HepG2 (cell line): Measurements from ENCODE around the gene RHBDD1. TPM values are rescaled to one million over a fixed set of nuclear protein-coding genes. Genes with fewer than 3 reads are reported as not detected.

Experiments used
- ATAC-seq: fragments of 200-7000 bp; cut with Tn5 transposase; 3 replicates; pipeline ENCODE4 v1.9.1; 2020; ENCODE audit warnings: mild to moderate bottlenecking, moderate library complexity
- BruUV-seq: library from RNA; stranded (reverse); fragments of 400-500 nt; replicated peaks from 2 replicates; lab custom pipeline; 2021; lab: Mats Ljungman, UMichigan
- CTCF ChIA-PET: fragments of 300-600 bp; formaldehyde crosslinking; extraction: SDS; loops from one replicate; lab custom pipeline; 2021; ENCODE audit warnings: low total read pairs, inconsistent platforms, low intra/inter-chr PET ratio; lab: Yijun Ruan, JAX
- POLR2A ChIA-PET: fragments of 350-600 bp; sonication (Branson Sonifier 250); formaldehyde crosslinking; loops from one replicate; lab custom pipeline; 2020; ENCODE audit warnings: antibody characterized with exemption, inconsistent platforms; lab: Yijun Ruan, JAX
- DNase-seq: peaks from one replicate; pipeline ENCODE4 v3.0.0-alpha.2; 2015; ENCODE audit warnings: low spot score
- FAIRE-seq: peaks from 3 replicates; lab custom pipeline; 2011; peaks lifted over from hg19 to GRCh38; lab: Jason Lieb, UNC
- H2AFZ ChIP-seq: one replicate; pipeline ENCODE4 v1.6.1; 2011; ENCODE audit warnings: low read length, inconsistent platforms
- H3K27ac ChIP-seq: fragments of 300-600 bp; 3 replicates; pipeline ENCODE4 v1.8.0; 2011; ENCODE audit warnings: mixed run types, mild to moderate bottlenecking, mixed read lengths, low read length, inconsistent platforms; ENCODE audit not compliant: insufficient read depth; ENCODE audit errors: extremely low read length
- H3K27me3 ChIP-seq, 2 experiments: fragments of 200-600 bp in 1 of 2; 2 replicates in 1 of 2; 3 replicates in 1 of 2; pipeline versions ENCODE4 v1.6.0 to v1.8.0; 2011; ENCODE audit warnings: low read length in 2 of 2, mild to moderate bottlenecking in 2 of 2, moderate library complexity in 2 of 2, inconsistent platforms in 1 of 2; ENCODE audit not compliant: insufficient read depth in 2 of 2, control insufficient read depth in 1 of 2
- H3K36me3 ChIP-seq, 2 experiments: fragments of 200-600 bp in 1 of 2; replicated peaks in 1 of 2; 2 replicates in 1 of 2; 3 replicates in 1 of 2; pipeline versions ENCODE4 v1.5.1 to v1.8.0; 2011; ENCODE audit warnings: low read length in 2 of 2, inconsistent platforms in 1 of 2; ENCODE audit not compliant: insufficient read depth in 2 of 2, control insufficient read depth in 1 of 2
- H3K4me1 ChIP-seq: 2 replicates; pipeline ENCODE4 v1.5.1; 2012; ENCODE audit warnings: low read length, inconsistent platforms; ENCODE audit not compliant: insufficient read depth
- H3K4me2 ChIP-seq: 2 replicates; pipeline ENCODE4 v1.6.0; 2011; ENCODE audit warnings: low read depth, low read length, inconsistent platforms
- H3K4me3 ChIP-seq, 3 experiments: fragments of 200-600 bp in 1 of 3; sonication (generic), shearing (Covaris generic) in 1 of 3; replicated peaks in 1 of 3; 2 replicates each; pipeline ENCODE4 v1.5.1; 2011 to 2016; ENCODE audit warnings: low read length in 3 of 3, inconsistent platforms in 2 of 3, low read depth in 2 of 3, mild to moderate bottlenecking in 2 of 3, control low read depth in 1 of 3, mixed read lengths in 1 of 3; ENCODE audit not compliant: insufficient read depth in 1 of 3
- H3K79me2 ChIP-seq: one replicate; pipeline ENCODE4 v1.6.1; 2011; ENCODE audit warnings: low read length, inconsistent platforms; ENCODE audit not compliant: insufficient read depth
- H3K9ac ChIP-seq: 2 replicates; pipeline ENCODE4 v1.6.0; 2011; ENCODE audit warnings: mild to moderate bottlenecking, low read depth, low read length, inconsistent platforms; ENCODE audit not compliant: insufficient read depth
- H3K9me3 ChIP-seq: 2 replicates; pipeline ENCODE4 v1.5.1; 2012; ENCODE audit warnings: mild to moderate bottlenecking, low read length
- H4K20me1 ChIP-seq: 2 replicates; pipeline ENCODE4 v1.6.0; 2011; ENCODE audit warnings: inconsistent platforms, mild to moderate bottlenecking, low read length, moderate library complexity; ENCODE audit not compliant: insufficient read depth
- ATAD3A ChIP-seq: sonication (generic); formaldehyde crosslinking; IDR thresholded peaks from 2 replicates; pipeline ENCODE4 v1.4.0; 2020; ENCODE audit warnings: missing genetic modification reagents
- CERS6 ChIP-seq: sonication (generic); formaldehyde crosslinking; IDR thresholded peaks from 2 replicates; pipeline ENCODE4 v1.5.0; 2020; ENCODE audit warnings: missing genetic modification reagents
- EHMT2 ChIP-seq: fragments of 200-600 bp; sonication (generic); IDR thresholded peaks from 2 replicates; pipeline ENCODE4 v1.7.0; 2017; ENCODE audit warnings: antibody characterized with exemption, low read depth, low read length, borderline replicate concordance
- KDM1A ChIP-seq: IDR thresholded peaks from 2 replicates; pipeline ENCODE4 v1.6.1; 2016; ENCODE audit warnings: missing compliant biosample characterization
- MYNN ChIP-seq: sonication (generic); formaldehyde crosslinking; IDR thresholded peaks from 2 replicates; pipeline ENCODE4 v1.4.0; 2020; ENCODE audit warnings: mild to moderate bottlenecking, low read depth, missing genetic modification reagents
- PCBP2 ChIP-seq: fragments of 200-400 bp; formaldehyde crosslinking; optimal IDR thresholded peaks from 2 replicates; pipeline ENCODE3; 2018; ENCODE audit warnings: low read length, low read depth; ENCODE audit not compliant: poor library complexity, severe bottlenecking
- SNAI1 ChIP-seq: sonication (generic); formaldehyde crosslinking; IDR thresholded peaks from 2 replicates; pipeline ENCODE4 v1.5.0; 2020; ENCODE audit warnings: mild to moderate bottlenecking, missing genetic modification reagents, borderline replicate concordance
- U2AF2 ChIP-seq: fragments of 200-400 bp; formaldehyde crosslinking; IDR thresholded peaks from 2 replicates; pipeline ENCODE4 v1.6.1; 2017; ENCODE audit warnings: low read depth, mild to moderate bottlenecking, low read length
- ZBTB40 ChIP-seq, 2 experiments: fragments of 450-650 bp in 1 of 2; sonication (generic) in 1 of 2; formaldehyde crosslinking in 1 of 2; IDR thresholded peaks; 2 replicates each; pipeline versions ENCODE4 v1.6.1 to v1.8.0; 2016 to 2022; ENCODE audit warnings: antibody characterized with exemption in 1 of 2, mild to moderate bottlenecking in 1 of 2, missing genetic modification reagents in 1 of 2
- ZNF260 ChIP-seq: sonication (generic); formaldehyde crosslinking; IDR thresholded peaks from 2 replicates; pipeline ENCODE4 v1.4.0; 2020; ENCODE audit warnings: missing genetic modification reagents, low read depth, mild to moderate bottlenecking, borderline replicate concordance
- ZNF737 ChIP-seq: sonication (generic); formaldehyde crosslinking; IDR thresholded peaks from 2 replicates; pipeline ENCODE4 v1.5.0; 2020; ENCODE audit warnings: missing genetic modification reagents, mild to moderate bottlenecking, borderline replicate concordance
- ZNF776 ChIP-seq: sonication (generic); formaldehyde crosslinking; IDR thresholded peaks from 2 replicates; pipeline ENCODE4 v1.4.0; 2020; ENCODE audit warnings: mild to moderate bottlenecking, missing genetic modification reagents
- ZNF788 ChIP-seq: sonication (generic); formaldehyde crosslinking; IDR thresholded peaks from 2 replicates; pipeline ENCODE4 v1.5.0; 2020; ENCODE audit warnings: mild to moderate bottlenecking, missing genetic modification reagents, borderline replicate concordance
- ZNF879 ChIP-seq: sonication (generic); formaldehyde crosslinking; IDR thresholded peaks from 2 replicates; pipeline ENCODE4 v1.8.1; 2023; ENCODE audit warnings: missing genetic modification reagents
- WGBS: methylation state at CpG from one replicate; pipeline ENCODE4 v1.1.6; 2017; ENCODE audit warnings: low lambda C conversion rate; 5-methylcytosine and 5-hydroxymethylcytosine counted together
- in situ Hi-C: cut with HindIII; loops from 2 replicates; pipeline ENCODE4 v1.10.0; 2017; ENCODE audit warnings: low pct_unique_long_range_greater_than_20kb; ENCODE audit not compliant: extremely low pct_ligation_motif_present
- intact Hi-C: fragments of 100-400 bp; cut with micrococcal nuclease; formaldehyde crosslinking; loops from one replicate; pipeline ENCODE4 v1.10.0; 2022; ENCODE audit not compliant: unreplicated experiment
- polyA plus RNA-seq, 8 experiments: library from polyadenylated mRNA; depleted of rRNA in 3 of 8; stranded (reverse) in 7 of 8; unstranded in 1 of 8; fragments of >200 nt; fragmentation: Illumina TruSeq in 4 of 8; extraction: Trizol in 4 of 8; gene quantifications; 2 replicates each; pipeline versions ENCODE4 v1.2.1 to v1.2.3, GENCODE V29; 2011 to 2016; ENCODE audit warnings: low read depth in 4 of 8, missing spikeins in 1 of 8, mixed read lengths in 1 of 8; ENCODE audit not compliant: insufficient read depth in 1 of 8
- total RNA-seq, 5 experiments: library from RNA; depleted of rRNA; stranded (reverse); fragments of >200 nt; fragmentation: Illumina TruSeq; extraction: Trizol; gene quantifications; 2 replicates each; pipeline ENCODE4 v1.2.3, GENCODE V29; 2016; ENCODE audit warnings: low read depth in 1 of 5

Gene RHBDD1
- total and polyA plus RNA-seq, 2 of the 13 experiments (the other 11 are each of a cell fraction or from before 2014, with no cell fraction given), result 8.2 to 9.5 TPM

- ATAC-seq, result no peak
- FAIRE-seq, result no peak
- intact Hi-C loops, result no loop called here
Observed at GRCh38 chr2:226893216-226893615, 57.4 kb downstream of the RHBDD1 start.

More at GRCh38 chr2:226893216-226893615, 57.4 kb downstream of the RHBDD1 start:
- Histone ChIP-seq H3K79me2 (no peaks in the 10 kb centered on the region), H3K9me3 (no peaks in the 10 kb centered on the region), H3K4me1 (no peaks in the 10 kb centered on the region), H3K36me3 (no peaks in the 10 kb centered on the region), H4K20me1 (no peaks in the 10 kb centered on the region), H2AFZ (no peak overlapping the region), H3K4me2 (no peak overlapping the region), H3K4me3 (no peak overlapping the region)
- CTCF ChIA-PET, result no interaction called here
- BruUV-seq, result no TSS peak
- in situ Hi-C loops, result no loop called here
- no peak for TF ChIP-seq ATAD3A (CRISPR knock-in tag)
- no peak for TF ChIP-seq SNAI1 (CRISPR knock-in tag)
- no peak for TF ChIP-seq U2AF2
- no peak for TF ChIP-seq PCBP2
- no peak for TF ChIP-seq KDM1A (CRISPR knock-in tag)
- no peak for TF ChIP-seq ZBTB40 (IDR thresholded peaks at IDR 0.05)
- TF ChIP-seq ZBTB40 (CRISPR knock-in tag; IDR thresholded peaks at IDR 0.05), result no peak
- no peak for TF ChIP-seq EHMT2
- no peak for TF ChIP-seq CERS6
- TF ChIP-seq ZNF788, result no peak
- no peak for TF ChIP-seq ZNF879 (CRISPR knock-in tag)
- TF ChIP-seq ZNF737, result no peak
- TF ChIP-seq ZNF260 (CRISPR knock-in tag), result no peak
- no peak for TF ChIP-seq ZNF776 (CRISPR knock-in tag)
- TF ChIP-seq MYNN (CRISPR knock-in tag), result no peak
- TF ChIP-seq, all 625 proteins: peak for 0
- WGBS, result 61% methylated on average over 4 of the region's 4 CpGs
- Histone ChIP-seq H3K9ac (no peak overlapping the region), H3K27me3 (no peaks in the 10 kb centered on the region), H3K27ac (no peak overlapping the region)
- POLR2A ChIA-PET, result no interaction called here
- DNase-seq, result no peak
